Right lobe of liver (tissue), 6 donors: ENCODE results near the gene ROPN1B. TPM values are rescaled to one million over a fixed set of nuclear protein-coding genes. Genes with fewer than 3 reads are reported as not detected.
"Not testable (repeated sequence)": the region's sequence is repeated elsewhere in the genome, so short reads cannot be mapped to it uniquely, and the experiment has no call there.

ENCODE experiments used
- ATAC-seq, 4 donors: fragments of 200-7000 bp; cut with Tn5 transposase; one replicate each; pipeline ENCODE4 v1.9.1; 2020; ENCODE audit warnings: mild to moderate bottlenecking in 4 of 4, moderate library complexity in 4 of 4
- DNase-seq, 3 donors: peaks; one replicate each; pipeline ENCODE4 v3.0.0-alpha.2; 2020
- H3K27ac ChIP-seq, 3 donors: fragments of 200-600 bp; one replicate each; pipeline ENCODE4 v1.8.0; 2022
- H3K27me3 ChIP-seq, 2 donors: fragments of 200-600 bp; one replicate each; pipeline ENCODE4 v1.8.0; 2022
- H3K36me3 ChIP-seq, 4 donors: fragments of 200-600 bp; sonication (generic) in 1 of 4; one replicate each; pipeline versions ENCODE4 v1.5.1 to v1.8.0; 2017 to 2022; ENCODE audit warnings: control low read depth in 1 of 4
- H3K4me1 ChIP-seq, 4 donors: fragments of 200-600 bp; sonication (generic) in 1 of 4; one replicate each; pipeline versions ENCODE4 v1.5.1 to v1.8.0; 2017 to 2022; ENCODE audit warnings: control low read depth in 1 of 4
- H3K4me3 ChIP-seq, 3 donors: fragments of 200-600 bp; one replicate each; pipeline ENCODE4 v1.8.0; 2022
- H3K9me3 ChIP-seq, 4 donors: fragments of 200-600 bp; sonication (generic) in 1 of 4; one replicate each; pipeline versions ENCODE4 v1.5.1 to v1.8.0; 2017 to 2022; ENCODE audit warnings: control low read depth in 1 of 4
- POLR2A ChIP-seq: fragments of 450-650 bp; IDR thresholded peaks from one replicate; pipeline ENCODE4 v1.6.1; 2017; ENCODE audit warnings: antibody characterized with exemption, mild to moderate bottlenecking
- WGBS: methylation state at CpG from one replicate; pipeline ENCODE4 v1.1.6; 2018; ENCODE audit warnings: low coverage, low lambda C conversion rate; ENCODE audit not compliant: insufficient coverage; ENCODE audit errors: missing lambda C conversion rate; 5-methylcytosine and 5-hydroxymethylcytosine counted together
- intact Hi-C, 2 donors: fragments of 100-400 bp; cut with DNase I; formaldehyde crosslinking; loops; one replicate each; pipeline versions ENCODE4 v1.11.2 to v1.14.1; 2022
- total RNA-seq, 6 experiments: library from RNA; depleted of rRNA in 2 of 6; stranded (reverse); fragments of >200 nt in 2 of 6; fragmentation: NEBNext Ultra II Directional in 3 of 6; extraction: Animal tissue kit (Norgen Biotek cat#: 25700) in 3 of 6; gene quantifications; one replicate each; pipeline versions ENCODE4 v1.1.0 to v1.2.4, GENCODE V29; 2016 to 2023
- TF ChIP-seq, protein P1 (sequence below), 4 donors: fragments of 200-600 bp in 3 of 4; fragments of 450-650 bp in 1 of 4; IDR thresholded peaks; one replicate each; pipeline versions ENCODE4 v1.5.1 to v1.8.0; 2016 to 2022; ENCODE audit warnings: antibody characterized with exemption in 4 of 4, mild to moderate bottlenecking in 2 of 4
- donor health status: DM: no; HTN: yes; CAD: no.
- donor health status: DM: no; HTN: no; CAD: no.
- donor health status: DM: no; HTN: no; CAD: no.
- donor health status: DM: no; HTN: yes; CAD: no.
- donor health status: DM: no; HTN: yes; CAD: no.

ROPN1B gene
- total RNA-seq, 6 experiments from 2014 or later = 0.46 to 2.0 (median 0.60) TPM; not detected in 1

- Histone ChIP-seq H3K36me3 (no peaks in the 10 kb centered on the region), H3K27me3 (no peaks in the 10 kb centered on the region), H3K4me1 (no peaks in the 10 kb centered on the region), H3K4me3 (no peak overlapping the region), H3K27ac (no peak overlapping the region), H3K9me3 (no peaks in the 10 kb centered on the region)
- intact Hi-C loops = no loop called here
- peak in 1 of 4 donors; percentile 6 for ATAC-seq
- 88% methylated on average over 4 of the region's 39 CpGs for WGBS
- TF ChIP-seq POLR2A = no peak
- TF ChIP-seq, protein P1, sequence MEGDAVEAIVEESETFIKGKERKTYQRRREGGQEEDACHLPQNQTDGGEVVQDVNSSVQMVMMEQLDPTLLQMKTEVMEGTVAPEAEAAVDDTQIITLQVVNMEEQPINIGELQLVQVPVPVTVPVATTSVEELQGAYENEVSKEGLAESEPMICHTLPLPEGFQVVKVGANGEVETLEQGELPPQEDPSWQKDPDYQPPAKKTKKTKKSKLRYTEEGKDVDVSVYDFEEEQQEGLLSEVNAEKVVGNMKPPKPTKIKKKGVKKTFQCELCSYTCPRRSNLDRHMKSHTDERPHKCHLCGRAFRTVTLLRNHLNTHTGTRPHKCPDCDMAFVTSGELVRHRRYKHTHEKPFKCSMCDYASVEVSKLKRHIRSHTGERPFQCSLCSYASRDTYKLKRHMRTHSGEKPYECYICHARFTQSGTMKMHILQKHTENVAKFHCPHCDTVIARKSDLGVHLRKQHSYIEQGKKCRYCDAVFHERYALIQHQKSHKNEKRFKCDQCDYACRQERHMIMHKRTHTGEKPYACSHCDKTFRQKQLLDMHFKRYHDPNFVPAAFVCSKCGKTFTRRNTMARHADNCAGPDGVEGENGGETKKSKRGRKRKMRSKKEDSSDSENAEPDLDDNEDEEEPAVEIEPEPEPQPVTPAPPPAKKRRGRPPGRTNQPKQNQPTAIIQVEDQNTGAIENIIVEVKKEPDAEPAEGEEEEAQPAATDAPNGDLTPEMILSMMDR (IDR thresholded peaks at IDR 0.05) = no peak
- no peak for DNase-seq
These were observed 9.5 kb upstream of the ROPN1B start for GRCh38 chr3:125959317-125960065.

- no peaks in the 10 kb centered on the region for H3K27me3 ChIP-seq
- H3K4me1 ChIP-seq = no peaks in the 10 kb centered on the region
- WGBS = 94% methylated on average over 3 of the region's 14 CpGs
- TF ChIP-seq POLR2A = no peak
- TF ChIP-seq, protein P1 (IDR thresholded peaks at IDR 0.05) = no peak
- H3K9me3 ChIP-seq = no peaks in the 10 kb centered on the region
- ATAC-seq (no peak), DNase-seq (no peak)
- intact Hi-C loops = no loop called here
- no peak overlapping the region for H3K4me3 ChIP-seq
- H3K36me3 ChIP-seq = no peaks in the 10 kb centered on the region
- no peak overlapping the region for H3K27ac ChIP-seq
These were observed 8.9 kb upstream of the ROPN1B start for GRCh38 chr3:125960066-125960424.

DNA sequence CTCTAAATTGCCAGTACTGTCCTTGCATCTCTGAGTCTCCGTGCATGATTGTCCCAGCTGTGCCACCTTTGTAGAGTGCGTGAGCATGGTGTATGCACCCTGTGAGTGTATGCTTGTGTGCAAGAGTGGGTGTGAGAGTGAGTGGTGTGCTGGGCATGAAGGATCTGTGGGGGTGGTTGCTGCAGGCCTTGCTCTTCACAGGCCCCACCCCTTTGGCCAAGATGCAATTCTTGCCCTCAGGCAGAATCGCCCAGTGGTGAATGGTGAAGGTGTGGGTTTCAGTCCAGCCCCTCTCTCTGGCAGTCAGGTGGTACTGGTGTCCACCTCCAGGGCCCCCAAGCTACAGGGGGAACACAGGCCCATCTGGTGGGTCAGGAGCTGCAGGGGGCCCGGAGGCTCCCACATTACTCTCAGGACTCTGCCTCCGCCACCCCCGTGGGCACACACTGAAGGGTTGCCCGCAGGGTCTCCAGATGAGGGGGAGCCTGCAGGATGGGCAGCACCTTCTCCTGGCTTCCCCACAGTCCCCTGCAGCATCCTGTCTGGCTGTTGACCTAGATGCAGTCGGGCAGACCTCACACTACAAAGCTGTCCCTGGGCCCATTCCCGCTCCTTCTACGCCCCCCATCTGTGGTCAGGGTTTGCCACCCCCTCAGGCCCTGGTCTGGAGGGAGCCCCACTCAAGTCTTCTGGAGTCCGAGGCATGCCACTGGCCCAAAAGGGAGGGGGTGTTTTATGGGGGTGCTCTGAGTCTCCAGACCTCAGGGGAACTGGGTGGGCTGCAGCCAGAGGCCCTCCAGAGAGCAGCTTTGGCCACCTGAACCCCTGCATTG is 8.3 kb upstream of the ROPN1B start:
- no peaks in the 10 kb centered on the region for H3K9me3 ChIP-seq
- H3K27ac ChIP-seq = no peak overlapping the region
- intact Hi-C loops = no loop called here
- WGBS = no CpG with 5 or more reads among the region's 11 CpGs
- H3K4me1 ChIP-seq = no peaks in the 10 kb centered on the region
- no peaks in the 10 kb centered on the region for H3K36me3 ChIP-seq
- no peaks in the 10 kb centered on the region for H3K27me3 ChIP-seq
- TF ChIP-seq POLR2A = no peak
- TF ChIP-seq, protein P1 (IDR thresholded peaks at IDR 0.05) = no peak
- no peak overlapping the region for H3K4me3 ChIP-seq
- ATAC-seq (no peak), DNase-seq (no peak)

GRCh38 chr3:125961289-125961589 is 7.7 kb upstream of the ROPN1B start:
- Histone ChIP-seq H3K27me3 (no peaks in the 10 kb centered on the region), H3K9me3 (no peaks in the 10 kb centered on the region), H3K36me3 (no peaks in the 10 kb centered on the region), H3K4me1 (no peaks in the 10 kb centered on the region), H3K27ac (no peak overlapping the region), H3K4me3 (no peak overlapping the region)
- TF ChIP-seq, protein P1 (IDR thresholded peaks at IDR 0.05) = no peak
- no peak for TF ChIP-seq POLR2A
- intact Hi-C loops = no loop called here
- WGBS = 100% methylated on average over 1 of the region's 6 CpGs
- DNase-seq (no peak), ATAC-seq (no peak)

- H3K4me3 ChIP-seq, ATAC-seq, H3K9me3 ChIP-seq, H3K27me3 ChIP-seq, H3K4me1 ChIP-seq, DNase-seq, intact Hi-C loops, H3K36me3 ChIP-seq, H3K27ac ChIP-seq: not testable (repeated sequence)
- WGBS = 67% methylated on average over 1 of the region's 1 CpG
These were observed 5.1 kb upstream of the ROPN1B start for GRCh38 chr3:125963834-125964233.
